ENCODE measurements around the gene TPT1. TPM values are rescaled to one million over a fixed set of nuclear protein-coding genes. Genes with fewer than 3 reads are reported as not detected.

The TPT1 gene
- total RNA-seq, 2 donors from 2014 or later: 1,254 to 1,787 TPM

DNA sequence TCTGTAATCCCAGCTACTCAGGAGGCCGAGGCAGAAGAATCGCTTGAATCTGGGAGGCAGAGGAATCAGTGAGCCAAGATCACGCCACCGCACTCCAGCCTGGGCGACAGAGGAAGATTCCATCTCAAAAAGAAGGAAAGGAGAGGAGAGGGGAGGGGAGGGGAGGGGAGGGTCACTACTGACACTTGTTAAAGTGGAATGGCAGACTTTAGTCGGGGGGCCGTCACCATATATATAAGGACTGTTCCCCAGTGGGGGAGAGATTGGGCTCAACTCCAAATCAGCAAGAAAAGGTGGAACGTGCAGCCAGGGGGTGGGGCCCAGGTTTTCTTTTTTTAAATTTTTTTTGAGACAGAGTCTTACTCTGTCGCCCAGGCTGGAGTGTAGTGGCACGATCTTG, 26.2 kb downstream of the TPT1 start:
- Histone ChIP-seq H3K36me3 (replicated peaks in 1 of 2; ENCODE audit: insufficient read depth in 1 of 2, low read depth in 2 of 2) (no peaks in the 10 kb centered on the region), H3K4me3 (no peak overlapping the region), H3K4me1 (peaks cover 28% of the 10 kb centered on the region), H3K27me3 (no peaks in the 10 kb centered on the region), H3K9me3 (no peaks in the 10 kb centered on the region), H3K27ac (no peak overlapping the region)
- no peak for TF ChIP-seq CTCF (IDR thresholded peaks at IDR 0.05)
- TF ChIP-seq POLR2A (IDR thresholded peaks at IDR 0.05): no peak
- ATAC-seq: no peak
- WGBS, 2 donors: 88 to 92% methylated on average over 6 to 10 of the region's 10 CpGs
- no peak for DNase-seq
- intact Hi-C loops (cut with DNase I): no loop called here

GRCh38 chr13:45310341-45311131, 30.4 kb downstream of the TPT1 start:
- WGBS, 2 donors: 13 to 14% methylated on average over 15 of the region's 15 CpGs
- TF ChIP-seq POLR2A (IDR thresholded peaks at IDR 0.05): no peak
- TF ChIP-seq CTCF (IDR thresholded peaks at IDR 0.05): no peak
- ATAC-seq: no peak
- no peaks in the 10 kb centered on the region for H3K27me3 ChIP-seq
- H3K4me1 ChIP-seq: peaks cover 15% of the 10 kb centered on the region
- no peak for DNase-seq
- no peak overlapping the region for H3K4me3 ChIP-seq
- intact Hi-C loops (cut with DNase I): no loop called here
- no peaks in the 10 kb centered on the region for H3K36me3 ChIP-seq (replicated peaks in 1 of 2; ENCODE audit: insufficient read depth in 1 of 2, low read depth in 2 of 2)
- no peak overlapping the region for H3K27ac ChIP-seq
- no peaks in the 10 kb centered on the region for H3K9me3 ChIP-seq

DNA sequence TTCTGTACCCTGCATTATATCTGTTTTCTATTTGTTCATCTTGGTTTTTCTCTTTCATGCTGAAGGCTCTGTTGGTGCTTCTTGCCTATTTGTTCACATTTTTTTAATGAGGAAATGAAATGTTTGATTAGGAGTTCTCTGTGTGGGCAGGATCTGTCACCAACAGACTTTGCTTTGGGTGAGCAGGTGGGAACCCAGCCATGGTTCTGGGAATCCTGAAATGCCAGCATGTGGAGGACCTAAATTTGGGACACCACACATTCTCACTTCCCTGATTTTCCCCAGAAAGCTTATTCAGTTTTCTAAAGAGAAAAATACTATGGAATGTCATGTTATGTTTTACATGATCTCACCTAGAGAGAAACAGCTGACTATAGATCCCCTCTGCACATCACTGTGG, 34.0 kb downstream of the TPT1 start:
- ATAC-seq (no peak), DNase-seq (no peak)
- Histone ChIP-seq H3K36me3 (replicated peaks in 1 of 2; ENCODE audit: insufficient read depth in 1 of 2, low read depth in 2 of 2) (no peaks in the 10 kb centered on the region), H3K4me1 (peaks cover 11% of the 10 kb centered on the region), H3K27ac (no peak overlapping the region), H3K9me3 (no peaks in the 10 kb centered on the region), H3K4me3 (no peak overlapping the region), H3K27me3 (no peaks in the 10 kb centered on the region)
- no peak for TF ChIP-seq CTCF (IDR thresholded peaks at IDR 0.05)
- TF ChIP-seq POLR2A (IDR thresholded peaks at IDR 0.05): no peak
- intact Hi-C loops (cut with DNase I): loop anchor here (10.0 kb wide), 1 partner anchor 252 kb away; no protein-coding TSS in a partner anchor

GRCh38 chr13:45305079-45305478, 35.9 kb downstream of the TPT1 start:
- H3K9me3 ChIP-seq: no peaks in the 10 kb centered on the region
- H3K27me3 ChIP-seq: no peaks in the 10 kb centered on the region
- no peaks in the 10 kb centered on the region for H3K36me3 ChIP-seq (replicated peaks in 1 of 2; ENCODE audit: insufficient read depth in 1 of 2, low read depth in 2 of 2)
- no peaks in the 10 kb centered on the region for H3K4me1 ChIP-seq
- intact Hi-C loops (cut with DNase I): loop anchor here (10.0 kb wide), 1 partner anchor 250 kb away; no protein-coding TSS in a partner anchor
- ATAC-seq (no peak), DNase-seq (no peak)
- no peak overlapping the region for H3K4me3 ChIP-seq
- H3K27ac ChIP-seq: no peak overlapping the region
- 74 to 81% methylated on average over 5 of the region's 5 CpGs for WGBS, 2 donors
- TF ChIP-seq CTCF (IDR thresholded peaks at IDR 0.05) (no peak), POLR2A (IDR thresholded peaks at IDR 0.05) (no peak)

DNA sequence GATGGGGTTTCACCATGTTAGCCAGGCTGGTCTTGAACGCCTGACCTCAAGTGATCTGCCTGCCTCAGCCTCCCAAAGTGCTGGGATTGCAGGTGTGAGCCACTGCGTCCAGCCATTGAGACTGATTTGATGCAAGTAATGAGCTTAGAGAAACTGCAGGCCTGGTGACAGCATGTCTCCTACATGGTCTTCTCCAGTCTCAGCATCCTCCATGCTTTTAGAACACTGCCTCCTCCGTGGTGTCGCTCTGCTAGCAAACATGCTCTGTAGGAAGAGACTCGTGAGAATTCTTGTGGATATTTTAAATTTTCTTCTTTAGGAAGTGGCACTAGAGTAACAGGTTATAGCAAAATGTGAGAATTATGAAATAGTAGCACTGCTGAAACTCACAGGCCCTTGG, 37.1 kb downstream of the TPT1 start:
- intact Hi-C loops (cut with DNase I): loop anchor here (10.0 kb wide), 1 partner anchor 249 kb away; no protein-coding TSS in a partner anchor
- ATAC-seq (no peak), DNase-seq (no peak)
- TF ChIP-seq CTCF (IDR thresholded peaks at IDR 0.05): no peak
- no peak for TF ChIP-seq POLR2A (IDR thresholded peaks at IDR 0.05)
- Histone ChIP-seq H3K4me3 (no peak overlapping the region), H3K9me3 (no peaks in the 10 kb centered on the region), H3K36me3 (replicated peaks in 1 of 2; ENCODE audit: insufficient read depth in 1 of 2, low read depth in 2 of 2) (no peaks in the 10 kb centered on the region), H3K27ac (no peak overlapping the region), H3K27me3 (no peaks in the 10 kb centered on the region), H3K4me1 (no peaks in the 10 kb centered on the region)
- 70 to 76% methylated on average over 5 of the region's 5 CpGs for WGBS, 2 donors
